Measurements from ENCODE around the gene FIGLA.

DNA sequence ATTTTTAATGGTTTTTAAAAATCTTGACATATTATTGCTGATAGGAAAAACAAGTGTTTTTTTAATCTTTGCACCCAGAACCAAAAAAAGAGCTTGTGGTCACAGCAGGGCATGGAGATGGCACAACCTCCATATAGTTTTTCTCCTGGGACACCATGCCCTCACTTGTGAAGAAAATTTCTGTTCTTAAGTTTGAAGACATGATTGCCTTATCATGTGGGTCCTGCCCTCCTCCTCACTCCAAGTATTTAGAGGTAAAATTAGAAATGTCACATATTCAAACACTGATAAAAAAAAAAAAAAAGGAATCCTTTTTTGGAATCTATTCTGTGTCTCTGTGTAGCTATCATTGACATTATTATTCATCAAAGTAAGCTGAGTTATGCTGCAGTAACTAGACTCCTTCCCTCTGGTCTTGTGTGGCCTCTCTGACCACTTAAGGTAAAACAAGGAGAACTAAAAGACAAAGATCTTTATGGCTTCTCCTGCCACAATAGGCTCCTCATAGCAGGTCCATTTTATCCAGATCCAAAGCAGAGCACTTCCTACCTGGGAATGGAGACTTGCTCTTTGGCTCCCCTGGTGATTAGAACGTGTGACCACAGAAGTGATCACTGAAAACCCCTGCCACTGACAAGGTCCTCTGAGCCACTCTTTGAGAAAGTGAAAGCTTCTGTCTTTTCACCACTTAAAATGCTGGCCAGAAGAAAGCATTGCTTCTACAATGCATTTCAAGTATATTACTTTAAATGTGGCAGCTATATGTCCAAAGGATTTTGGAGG, 42.2 kb downstream of the FIGLA start:
- TF ChIP-seq EZH2phosphoT487 (IDR thresholded peaks at IDR 0.05; ENCODE audit: borderline replicate concordance), result no peak
- TF ChIP-seq, protein P1, sequence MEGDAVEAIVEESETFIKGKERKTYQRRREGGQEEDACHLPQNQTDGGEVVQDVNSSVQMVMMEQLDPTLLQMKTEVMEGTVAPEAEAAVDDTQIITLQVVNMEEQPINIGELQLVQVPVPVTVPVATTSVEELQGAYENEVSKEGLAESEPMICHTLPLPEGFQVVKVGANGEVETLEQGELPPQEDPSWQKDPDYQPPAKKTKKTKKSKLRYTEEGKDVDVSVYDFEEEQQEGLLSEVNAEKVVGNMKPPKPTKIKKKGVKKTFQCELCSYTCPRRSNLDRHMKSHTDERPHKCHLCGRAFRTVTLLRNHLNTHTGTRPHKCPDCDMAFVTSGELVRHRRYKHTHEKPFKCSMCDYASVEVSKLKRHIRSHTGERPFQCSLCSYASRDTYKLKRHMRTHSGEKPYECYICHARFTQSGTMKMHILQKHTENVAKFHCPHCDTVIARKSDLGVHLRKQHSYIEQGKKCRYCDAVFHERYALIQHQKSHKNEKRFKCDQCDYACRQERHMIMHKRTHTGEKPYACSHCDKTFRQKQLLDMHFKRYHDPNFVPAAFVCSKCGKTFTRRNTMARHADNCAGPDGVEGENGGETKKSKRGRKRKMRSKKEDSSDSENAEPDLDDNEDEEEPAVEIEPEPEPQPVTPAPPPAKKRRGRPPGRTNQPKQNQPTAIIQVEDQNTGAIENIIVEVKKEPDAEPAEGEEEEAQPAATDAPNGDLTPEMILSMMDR (conservative IDR thresholded peaks at IDR 0.05; ENCODE audit: low read length), result no peak
